C4-2B (cell line): ENCODE results near the gene ATP11A.

Experiments
- H3K27ac ChIP-seq: fragments of 450-650 bp; 2 replicates; pipeline ENCODE4 v1.5.1; 2017
- ZFX ChIP-seq: fragments of 450-650 bp; IDR thresholded peaks from 2 replicates; pipeline ENCODE4 v1.6.1; 2017
- TF ChIP-seq, protein P1 (sequence below): fragments of 450-650 bp; conservative IDR thresholded peaks from 2 replicates; pipeline ENCODE4 v1.5.1; 2017; ENCODE audit warnings: mild to moderate bottlenecking

ATP11A gene

DNA sequence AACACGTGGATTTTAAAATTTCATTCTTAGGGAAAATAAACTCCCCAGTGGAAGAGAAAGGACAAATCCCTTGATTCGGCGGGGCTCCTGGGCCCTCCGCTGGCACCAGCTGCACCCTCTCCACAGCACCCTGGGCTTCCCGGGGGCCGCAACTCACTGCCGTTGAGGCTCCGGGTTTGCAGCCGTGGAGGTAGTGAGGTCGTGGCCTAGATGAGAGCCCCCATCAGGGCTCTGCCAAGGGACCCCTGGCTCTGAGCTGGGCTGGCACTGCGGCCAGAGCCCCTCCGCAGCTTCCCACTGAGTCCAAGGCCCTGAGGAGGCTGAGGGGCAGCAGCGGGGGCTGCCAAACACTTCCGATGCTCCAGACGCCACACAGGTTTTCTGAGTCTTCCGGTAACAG lies 145.5 kb downstream of the ATP11A start:
- no peak overlapping the region for H3K27ac ChIP-seq
- TF ChIP-seq, protein P1, sequence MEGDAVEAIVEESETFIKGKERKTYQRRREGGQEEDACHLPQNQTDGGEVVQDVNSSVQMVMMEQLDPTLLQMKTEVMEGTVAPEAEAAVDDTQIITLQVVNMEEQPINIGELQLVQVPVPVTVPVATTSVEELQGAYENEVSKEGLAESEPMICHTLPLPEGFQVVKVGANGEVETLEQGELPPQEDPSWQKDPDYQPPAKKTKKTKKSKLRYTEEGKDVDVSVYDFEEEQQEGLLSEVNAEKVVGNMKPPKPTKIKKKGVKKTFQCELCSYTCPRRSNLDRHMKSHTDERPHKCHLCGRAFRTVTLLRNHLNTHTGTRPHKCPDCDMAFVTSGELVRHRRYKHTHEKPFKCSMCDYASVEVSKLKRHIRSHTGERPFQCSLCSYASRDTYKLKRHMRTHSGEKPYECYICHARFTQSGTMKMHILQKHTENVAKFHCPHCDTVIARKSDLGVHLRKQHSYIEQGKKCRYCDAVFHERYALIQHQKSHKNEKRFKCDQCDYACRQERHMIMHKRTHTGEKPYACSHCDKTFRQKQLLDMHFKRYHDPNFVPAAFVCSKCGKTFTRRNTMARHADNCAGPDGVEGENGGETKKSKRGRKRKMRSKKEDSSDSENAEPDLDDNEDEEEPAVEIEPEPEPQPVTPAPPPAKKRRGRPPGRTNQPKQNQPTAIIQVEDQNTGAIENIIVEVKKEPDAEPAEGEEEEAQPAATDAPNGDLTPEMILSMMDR, result no peak
- TF ChIP-seq ZFX, result no peak

DNA sequence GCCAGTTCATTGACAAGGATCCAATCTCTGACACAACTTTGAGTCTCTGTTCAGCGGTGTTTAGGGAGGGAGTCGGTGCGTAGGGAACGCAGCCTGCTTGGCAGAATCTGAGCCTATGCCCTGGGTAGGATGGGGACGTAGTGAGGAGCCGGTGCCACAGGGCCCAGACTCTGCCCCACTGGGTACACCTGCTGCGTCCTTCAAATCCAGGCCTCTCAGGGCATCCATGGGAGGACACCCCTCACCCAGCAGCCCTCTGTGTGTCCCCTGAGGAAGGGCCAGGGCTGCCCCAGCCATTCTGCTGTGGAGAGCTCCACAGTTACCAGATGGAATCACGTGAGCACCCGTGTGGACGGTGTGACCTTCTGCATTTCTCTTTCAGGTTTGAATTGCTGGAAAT lies 146.0 kb downstream of the ATP11A start:
- H3K27ac ChIP-seq, result no peak overlapping the region
- TF ChIP-seq, protein P1, result no peak
- no peak for TF ChIP-seq ZFX

GRCh38 chr13:112836940-112837339 lies 147.1 kb downstream of the ATP11A start:
- no peak for TF ChIP-seq ZFX
- TF ChIP-seq, protein P1, result no peak
- no peak overlapping the region for H3K27ac ChIP-seq

GRCh38 chr13:112837371-112838037 lies 147.7 kb downstream of the ATP11A start:
- no peak for TF ChIP-seq ZFX
- TF ChIP-seq, protein P1, result no peak
- no peak overlapping the region for H3K27ac ChIP-seq

GRCh38 chr13:112838038-112838841 lies 148.4 kb downstream of the ATP11A start:
- TF ChIP-seq ZFX, result no peak
- TF ChIP-seq, protein P1, result no peak
- no peak overlapping the region for H3K27ac ChIP-seq

DNA sequence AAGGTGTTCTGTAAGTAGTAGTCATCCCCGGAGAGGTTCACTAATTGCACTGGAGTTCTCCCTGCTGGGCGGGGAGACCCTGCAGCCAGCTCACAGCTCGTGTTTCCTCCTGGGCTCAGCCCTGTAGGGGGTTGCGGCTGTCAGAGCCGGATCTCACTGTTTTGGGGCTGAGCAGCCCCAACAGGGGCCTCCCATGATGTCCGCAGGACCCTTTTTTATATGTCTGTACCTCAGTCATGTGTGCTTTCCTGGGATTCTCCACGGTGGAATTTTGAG lies 148.9 kb downstream of the ATP11A start:
- no peak for TF ChIP-seq ZFX
- no peak overlapping the region for H3K27ac ChIP-seq

GRCh38 chr13:112839356-112840105 lies 149.7 kb downstream of the ATP11A start:
- H3K27ac ChIP-seq, result no peak overlapping the region
- no peak for TF ChIP-seq ZFX
